NCI-H146 treated with DMSO at 0.1 percent for 48 hours (cell line): ENCODE data around the gene HUNK.

Source experiments
- DNase-seq: peaks from one replicate; lab custom pipeline; 2025; ENCODE audit not compliant: unreplicated experiment; lab: John Stamatoyannopoulos, UW

Gene HUNK

DNA sequence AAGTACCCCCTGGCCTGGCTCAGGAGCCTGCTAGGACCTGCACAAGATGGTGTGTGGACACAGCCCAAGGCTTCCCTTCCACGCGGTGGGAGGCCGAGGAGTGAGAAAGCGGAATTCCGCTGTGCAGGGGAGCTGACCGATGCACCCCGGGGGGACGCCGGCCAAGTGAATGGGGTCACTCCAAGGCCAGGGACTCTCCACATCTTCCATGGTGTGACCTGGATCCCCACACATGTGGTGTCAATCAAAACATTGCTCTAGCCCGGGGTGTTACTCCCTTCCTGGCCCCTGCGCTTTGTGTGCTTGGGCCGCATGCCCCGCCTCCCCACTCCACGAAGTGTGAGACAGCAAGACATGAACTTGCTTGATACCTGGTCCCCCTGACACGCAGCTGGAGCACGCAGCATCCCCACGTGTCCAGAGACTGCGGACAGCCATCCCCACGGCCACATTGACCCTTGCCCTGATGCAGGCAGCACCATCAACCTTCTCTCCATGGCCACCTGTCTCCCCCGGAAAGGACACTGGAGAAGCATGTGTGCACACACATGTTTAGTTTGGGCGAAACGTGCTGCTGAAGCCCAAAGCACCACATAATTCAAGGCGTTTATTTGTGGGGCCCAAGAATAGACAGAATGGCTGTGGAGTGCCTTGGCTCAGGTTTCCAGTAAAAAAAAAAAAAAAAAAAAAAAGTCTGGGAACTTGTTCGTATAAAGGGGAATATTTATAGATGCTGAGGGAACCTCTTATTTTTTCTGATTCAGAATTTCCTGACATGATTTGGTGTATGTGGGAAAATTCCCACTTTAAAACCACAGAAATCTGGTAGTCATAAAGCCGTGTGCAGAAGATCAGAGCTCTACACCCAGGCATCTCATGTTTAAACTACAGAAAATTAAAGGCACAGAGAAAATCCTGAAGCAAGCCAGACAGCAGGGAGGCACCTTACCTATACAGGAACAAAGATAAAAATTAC lies 171.7 kb downstream of the HUNK start:
- no peak for DNase-seq

DNA sequence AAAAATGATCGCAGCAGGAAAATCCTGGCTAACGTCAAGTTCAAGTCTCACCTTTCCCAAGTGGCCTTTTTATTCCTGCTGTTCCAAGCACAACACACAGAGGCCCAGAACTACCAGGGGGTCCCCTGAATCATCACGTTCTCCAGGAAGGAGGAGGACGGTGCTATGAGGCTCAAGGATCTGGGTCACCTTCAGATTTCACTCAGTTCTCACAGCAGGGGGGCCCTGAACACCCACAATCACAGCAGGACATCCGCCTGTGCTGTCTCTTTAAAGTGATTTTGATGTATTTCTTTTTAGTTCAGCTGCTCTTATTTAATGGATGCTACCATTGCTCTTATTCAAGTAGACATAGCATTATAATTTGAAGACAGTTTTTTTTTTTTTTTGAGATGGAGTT lies 173.4 kb downstream of the HUNK start:
- no peak for DNase-seq

DNA sequence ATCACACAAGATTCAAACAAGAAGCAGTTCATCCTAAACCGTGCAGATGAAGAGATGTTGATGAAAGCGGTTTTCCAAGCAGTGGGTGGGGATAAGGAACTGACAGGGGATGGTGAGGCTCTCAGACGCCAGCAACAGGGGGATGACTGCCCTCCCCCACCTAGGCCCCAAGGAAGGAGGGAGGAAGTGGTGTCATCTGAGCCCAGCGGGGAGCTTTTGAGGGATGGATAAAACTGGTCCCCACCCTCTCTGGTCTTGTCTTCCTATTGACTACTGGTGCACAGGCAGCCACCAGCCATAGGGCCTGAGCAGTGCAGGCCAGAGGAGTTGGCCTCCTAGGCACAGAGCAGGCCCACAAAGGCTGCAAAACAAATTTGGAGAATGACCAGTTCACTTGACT lies 175.5 kb downstream of the HUNK start:
- DNase-seq = no peak
